Thyroid gland (tissue), 4 donors: ENCODE data around the gene EVI5L.

Experiments
- CTCF ChIP-seq, 6 experiments: fragments of 200-600 bp in 3 of 6; fragments of 450-650 bp in 3 of 6; sonication (generic) in 3 of 6; IDR thresholded peaks; one replicate each; pipeline ENCODE4 v1.5.1; 2016 to 2019; ENCODE audit warnings: antibody characterized with exemption in 6 of 6, mild to moderate bottlenecking in 2 of 6, inconsistent platforms in 1 of 6, moderate library complexity in 1 of 6
- POLR2A ChIP-seq, 2 donors: fragments of 450-650 bp; IDR thresholded peaks; one replicate each; pipeline ENCODE4 v1.6.1; 2017; ENCODE audit warnings: antibody characterized with exemption in 2 of 2, mild to moderate bottlenecking in 2 of 2, moderate library complexity in 1 of 2

- no peak for TF ChIP-seq POLR2A (IDR thresholded peaks at IDR 0.05)
- TF ChIP-seq CTCF (IDR thresholded peaks at IDR 0.05) = no peak
Measured at GRCh38 chr19:7853770-7854128, 23.7 kb downstream of the EVI5L start.
